ENCODE measurements around the gene GJD4. TPM values are rescaled to one million over a fixed set of nuclear protein-coding genes. Genes with fewer than 3 reads are reported as not detected.

Gene GJD4
- polyA plus RNA-seq, 2 of the 4 experiments (the other 2 are of a cell fraction), result not detected

- peaks cover 22% of the 10 kb centered on the region for H3K4me1 ChIP-seq
- under 1% methylated on average over 25 of the region's 80 CpGs for WGBS (ENCODE audit: missing lambda C conversion rate)
- H3K27ac ChIP-seq, result peak within 1 kb of the TSS; percentile 83 to 95
- TF ChIP-seq JUN (IDR thresholded peaks at IDR 0.05) (peak; percentile 83 to 84; a peak in 4 of 5 replicates), MAFK (IDR thresholded peaks at IDR 0.05; ENCODE audit: partially characterized antibody) (no peak), HDAC2 (IDR thresholded peaks at IDR 0.05) (peak; percentile 23; the same call in 1 of the 2 replicates), MAX (IDR thresholded peaks at IDR 0.05) (peak; percentile 66; the same call in 1 of the 2 replicates), PHF8 (IDR thresholded peaks at IDR 0.05; ENCODE audit: borderline replicate concordance, low read depth) (peak; percentile 58; the same call in 1 of the 2 replicates), POLR2A (IDR thresholded peaks at IDR 0.05; ENCODE audit: low read length) (peak; percentile 98), RAD21 (conservative IDR thresholded peaks at IDR 0.05 in 1 of 2, IDR thresholded peaks at IDR 0.05 in 1 of 2) (peak in 1 of 2 experiments; percentile 34; a peak in 1 of 5 replicates), FOSL2 (IDR thresholded peaks at IDR 0.05) (no peak), FOSL2 (CRISPR knock-in tag; IDR thresholded peaks at IDR 0.05) (no peak), E2F6 (IDR thresholded peaks at IDR 0.05; ENCODE audit: borderline replicate concordance, low read depth) (peak; percentile 67; the same call in 1 of the 2 replicates), FOXS1 (CRISPR knock-in tag; IDR thresholded peaks at IDR 0.05) (no peak)
- TF ChIP-seq, protein P1, sequence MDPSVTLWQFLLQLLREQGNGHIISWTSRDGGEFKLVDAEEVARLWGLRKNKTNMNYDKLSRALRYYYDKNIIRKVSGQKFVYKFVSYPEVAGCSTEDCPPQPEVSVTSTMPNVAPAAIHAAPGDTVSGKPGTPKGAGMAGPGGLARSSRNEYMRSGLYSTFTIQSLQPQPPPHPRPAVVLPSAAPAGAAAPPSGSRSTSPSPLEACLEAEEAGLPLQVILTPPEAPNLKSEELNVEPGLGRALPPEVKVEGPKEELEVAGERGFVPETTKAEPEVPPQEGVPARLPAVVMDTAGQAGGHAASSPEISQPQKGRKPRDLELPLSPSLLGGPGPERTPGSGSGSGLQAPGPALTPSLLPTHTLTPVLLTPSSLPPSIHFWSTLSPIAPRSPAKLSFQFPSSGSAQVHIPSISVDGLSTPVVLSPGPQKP (IDR thresholded peaks at IDR 0.05; ENCODE audit: low read depth, low read length), result no peak
- TF ChIP-seq, protein P2, sequence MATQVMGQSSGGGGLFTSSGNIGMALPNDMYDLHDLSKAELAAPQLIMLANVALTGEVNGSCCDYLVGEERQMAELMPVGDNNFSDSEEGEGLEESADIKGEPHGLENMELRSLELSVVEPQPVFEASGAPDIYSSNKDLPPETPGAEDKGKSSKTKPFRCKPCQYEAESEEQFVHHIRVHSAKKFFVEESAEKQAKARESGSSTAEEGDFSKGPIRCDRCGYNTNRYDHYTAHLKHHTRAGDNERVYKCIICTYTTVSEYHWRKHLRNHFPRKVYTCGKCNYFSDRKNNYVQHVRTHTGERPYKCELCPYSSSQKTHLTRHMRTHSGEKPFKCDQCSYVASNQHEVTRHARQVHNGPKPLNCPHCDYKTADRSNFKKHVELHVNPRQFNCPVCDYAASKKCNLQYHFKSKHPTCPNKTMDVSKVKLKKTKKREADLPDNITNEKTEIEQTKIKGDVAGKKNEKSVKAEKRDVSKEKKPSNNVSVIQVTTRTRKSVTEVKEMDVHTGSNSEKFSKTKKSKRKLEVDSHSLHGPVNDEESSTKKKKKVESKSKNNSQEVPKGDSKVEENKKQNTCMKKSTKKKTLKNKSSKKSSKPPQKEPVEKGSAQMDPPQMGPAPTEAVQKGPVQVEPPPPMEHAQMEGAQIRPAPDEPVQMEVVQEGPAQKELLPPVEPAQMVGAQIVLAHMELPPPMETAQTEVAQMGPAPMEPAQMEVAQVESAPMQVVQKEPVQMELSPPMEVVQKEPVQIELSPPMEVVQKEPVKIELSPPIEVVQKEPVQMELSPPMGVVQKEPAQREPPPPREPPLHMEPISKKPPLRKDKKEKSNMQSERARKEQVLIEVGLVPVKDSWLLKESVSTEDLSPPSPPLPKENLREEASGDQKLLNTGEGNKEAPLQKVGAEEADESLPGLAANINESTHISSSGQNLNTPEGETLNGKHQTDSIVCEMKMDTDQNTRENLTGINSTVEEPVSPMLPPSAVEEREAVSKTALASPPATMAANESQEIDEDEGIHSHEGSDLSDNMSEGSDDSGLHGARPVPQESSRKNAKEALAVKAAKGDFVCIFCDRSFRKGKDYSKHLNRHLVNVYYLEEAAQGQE (IDR thresholded peaks at IDR 0.05), result peak; percentile 19; the same call in 1 of the 2 replicates
- TF ChIP-seq, protein P3, sequence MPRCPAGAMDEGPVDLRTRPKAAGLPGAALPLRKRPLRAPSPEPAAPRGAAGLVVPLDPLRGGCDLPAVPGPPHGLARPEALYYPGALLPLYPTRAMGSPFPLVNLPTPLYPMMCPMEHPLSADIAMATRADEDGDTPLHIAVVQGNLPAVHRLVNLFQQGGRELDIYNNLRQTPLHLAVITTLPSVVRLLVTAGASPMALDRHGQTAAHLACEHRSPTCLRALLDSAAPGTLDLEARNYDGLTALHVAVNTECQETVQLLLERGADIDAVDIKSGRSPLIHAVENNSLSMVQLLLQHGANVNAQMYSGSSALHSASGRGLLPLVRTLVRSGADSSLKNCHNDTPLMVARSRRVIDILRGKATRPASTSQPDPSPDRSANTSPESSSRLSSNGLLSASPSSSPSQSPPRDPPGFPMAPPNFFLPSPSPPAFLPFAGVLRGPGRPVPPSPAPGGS (IDR thresholded peaks at IDR 0.05), result peak; percentile 97
- DNase-seq (ENCODE audit: low read depth in 1 of 2, low spot score in 1 of 2) (peak; percentile 88 to 92), FAIRE-seq (no peak), ATAC-seq (peak; percentile 72 to 93)
- ChIA-PET CTCF (no interaction called here), POLR2A (no interaction called here)
- H3K4me3 ChIP-seq, result peak within 1 kb of the TSS; percentile 70
- 0 out of 3 replicates have a peak, but pooled peaks cover 2% of the 10 kb centered on the region for H3K9me3 ChIP-seq
- peak within 1 kb of the TSS; percentile 99 for H3K4me2 ChIP-seq
Observed at GRCh38 chr10:35642035-35642792, 37.1 kb downstream of the GJD4 start, which contains the start of gene FZD8. TSS of gene FZD8 (minus strand) at chr10:35642296. CDS start at chr10:35641429, 867 bp downstream.

DNA sequence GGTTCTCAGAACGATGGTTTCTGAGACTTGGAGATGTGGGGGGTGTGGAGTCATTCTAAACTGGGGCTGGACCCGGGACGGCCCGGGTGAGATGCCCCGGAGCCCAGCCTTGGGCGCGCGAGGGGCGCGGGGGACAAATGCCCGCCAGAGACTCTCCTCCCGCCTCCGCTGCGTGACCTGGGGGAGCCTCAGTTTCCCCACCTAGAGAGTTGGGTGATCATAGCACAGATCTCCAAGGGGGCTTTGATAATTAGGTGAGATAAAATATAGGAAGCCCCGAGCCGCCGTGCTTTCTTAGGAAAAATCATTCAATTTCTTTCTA is 37.6 kb downstream of the GJD4 start:
- Histone ChIP-seq H3K4me2 (peak overlapping the region; percentile 99), H3K27ac (peak overlapping the region; percentile 72 to 83), H3K4me3 (peak overlapping the region; percentile 70), H3K9me3 (0 out of 3 replicates have a peak, but pooled peaks cover 6% of the 10 kb centered on the region), H3K4me1 (peaks cover 17% of the 10 kb centered on the region)
- WGBS (ENCODE audit: missing lambda C conversion rate), result under 1% methylated on average over 17 of the region's 17 CpGs
- CTCF ChIA-PET, result no interaction called here
- POLR2A ChIA-PET, result no interaction called here
- DNase-seq (ENCODE audit: low read depth in 1 of 2, low spot score in 1 of 2) (no peak), FAIRE-seq (no peak), ATAC-seq (no peak; a peak in 1 of 6 replicates)
- TF ChIP-seq RFX5 (IDR thresholded peaks at IDR 0.05), result no peak
- TF ChIP-seq EP300 (IDR thresholded peaks at IDR 0.05), result no peak
- TF ChIP-seq, protein P1 (IDR thresholded peaks at IDR 0.05; ENCODE audit: low read depth, low read length), result no peak
- TF ChIP-seq MAFK (IDR thresholded peaks at IDR 0.05; ENCODE audit: partially characterized antibody), result no peak
- no peak for TF ChIP-seq MAZ (IDR thresholded peaks at IDR 0.05; ENCODE audit: borderline replicate concordance, low read depth, low read length)
- TF ChIP-seq, protein P4, sequence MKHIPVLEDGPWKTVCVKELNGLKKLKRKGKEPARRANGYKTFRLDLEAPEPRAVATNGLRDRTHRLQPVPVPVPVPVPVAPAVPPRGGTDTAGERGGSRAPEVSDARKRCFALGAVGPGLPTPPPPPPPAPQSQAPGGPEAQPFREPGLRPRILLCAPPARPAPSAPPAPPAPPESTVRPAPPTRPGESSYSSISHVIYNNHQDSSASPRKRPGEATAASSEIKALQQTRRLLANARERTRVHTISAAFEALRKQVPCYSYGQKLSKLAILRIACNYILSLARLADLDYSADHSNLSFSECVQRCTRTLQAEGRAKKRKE (CRISPR knock-in tag; IDR thresholded peaks at IDR 0.05; ENCODE audit: low read depth), result no peak
- no peak for TF ChIP-seq FOXS1 (CRISPR knock-in tag; IDR thresholded peaks at IDR 0.05)
- TF ChIP-seq CBX2 (IDR thresholded peaks at IDR 0.05; ENCODE audit: borderline replicate concordance, low read depth), result no peak
- TF ChIP-seq RARB (CRISPR knock-in tag; IDR thresholded peaks at IDR 0.05), result no peak
- TF ChIP-seq, protein P5, sequence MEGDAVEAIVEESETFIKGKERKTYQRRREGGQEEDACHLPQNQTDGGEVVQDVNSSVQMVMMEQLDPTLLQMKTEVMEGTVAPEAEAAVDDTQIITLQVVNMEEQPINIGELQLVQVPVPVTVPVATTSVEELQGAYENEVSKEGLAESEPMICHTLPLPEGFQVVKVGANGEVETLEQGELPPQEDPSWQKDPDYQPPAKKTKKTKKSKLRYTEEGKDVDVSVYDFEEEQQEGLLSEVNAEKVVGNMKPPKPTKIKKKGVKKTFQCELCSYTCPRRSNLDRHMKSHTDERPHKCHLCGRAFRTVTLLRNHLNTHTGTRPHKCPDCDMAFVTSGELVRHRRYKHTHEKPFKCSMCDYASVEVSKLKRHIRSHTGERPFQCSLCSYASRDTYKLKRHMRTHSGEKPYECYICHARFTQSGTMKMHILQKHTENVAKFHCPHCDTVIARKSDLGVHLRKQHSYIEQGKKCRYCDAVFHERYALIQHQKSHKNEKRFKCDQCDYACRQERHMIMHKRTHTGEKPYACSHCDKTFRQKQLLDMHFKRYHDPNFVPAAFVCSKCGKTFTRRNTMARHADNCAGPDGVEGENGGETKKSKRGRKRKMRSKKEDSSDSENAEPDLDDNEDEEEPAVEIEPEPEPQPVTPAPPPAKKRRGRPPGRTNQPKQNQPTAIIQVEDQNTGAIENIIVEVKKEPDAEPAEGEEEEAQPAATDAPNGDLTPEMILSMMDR (IDR thresholded peaks at IDR 0.05), result no peak
- TF ChIP-seq, protein P3 (IDR thresholded peaks at IDR 0.05), result no peak
- TF ChIP-seq RCOR1 (IDR thresholded peaks at IDR 0.05; ENCODE audit: low read depth, low read length), result no peak
